Psoas muscle (tissue), 8 donors: Measurements from ENCODE around the gene ACACB. TPM values are rescaled to one million over a fixed set of nuclear protein-coding genes. Genes with fewer than 3 reads are reported as not detected.
A peak's percentile ranks its signal among the peaks of the same experiment; 100 is the strongest.

Source experiments
- ATAC-seq, 4 donors: fragments of 200-7000 bp; cut with Tn5 transposase; one replicate each; pipeline ENCODE4 v1.9.1; 2020; ENCODE audit warnings: moderate library complexity in 3 of 4, mild to moderate bottlenecking in 2 of 4
- DNase-seq, 2 donors: peaks; one replicate each; pipeline ENCODE4 v3.0.0-alpha.2; 2020
- H3K27ac ChIP-seq: fragments of 200-600 bp; one replicate; pipeline ENCODE4 v1.8.0; 2022
- H3K27me3 ChIP-seq, 3 donors: fragments of 200-600 bp in 1 of 3; one replicate each; pipeline versions ENCODE4 v1.6.1 to v1.8.0; 2013 to 2022; ENCODE audit warnings: low read length in 2 of 3, mild to moderate bottlenecking in 2 of 3, moderate library complexity in 1 of 3; ENCODE audit not compliant: insufficient read depth in 3 of 3
- H3K36me3 ChIP-seq, 2 donors: fragments of 200-600 bp in 1 of 2; one replicate each; pipeline versions ENCODE4 v1.6.1 to v1.8.0; 2013 to 2022; ENCODE audit warnings: low read depth in 1 of 2, mild to moderate bottlenecking in 1 of 2, moderate library complexity in 1 of 2; ENCODE audit not compliant: insufficient read depth in 1 of 2
- H3K4me1 ChIP-seq: fragments of 200-600 bp; one replicate; pipeline ENCODE4 v1.8.0; 2022
- H3K4me3 ChIP-seq: fragments of 200-600 bp; one replicate; pipeline ENCODE4 v1.8.0; 2022; ENCODE audit warnings: mild to moderate bottlenecking
- H3K9me3 ChIP-seq: fragments of 200-600 bp; one replicate; pipeline ENCODE4 v1.8.0; 2022
- WGBS, 3 donors: extraction: QIAGEN DNeasy Blood & Tissue Kit; methylation state at CpG; one replicate each; pipeline versions ENCODE4 v1.1.6 to v1.1.7; 2013; 5-methylcytosine and 5-hydroxymethylcytosine counted together
- intact Hi-C, 2 donors: fragments of 100-400 bp; cut with DNase I; formaldehyde crosslinking; loops; one replicate each; pipeline versions ENCODE4 v1.11.0 to v1.14.2; 2022
- polyA plus RNA-seq, 3 donors: library from polyadenylated mRNA; stranded (reverse); fragments of 200-250 nt; gene quantifications; one replicate each; pipeline ENCODE4 v1.2.3, GENCODE V29; 2013
- total RNA-seq, 4 donors: library from RNA; stranded (reverse); fragmentation: NEBNext Ultra II Directional in 2 of 4; extraction: Animal tissue kit (Norgen Biotek cat#: 25700) in 2 of 4; gene quantifications; one replicate each; pipeline versions ENCODE4 v1.2.1 to v1.2.4, GENCODE V29; 2021 to 2023
- TF ChIP-seq, protein P1 (sequence below): fragments of 200-600 bp; IDR thresholded peaks from one replicate; pipeline ENCODE4 v1.8.0; 2022; ENCODE audit warnings: antibody characterized with exemption
- donor health status: healthy with polysubstance abuse.
- donor health status: DM: no; HTN: no; CAD: no; lungs with moderate emphysema.
- donor health status: Bipolar disorder and iron deficiency.
- donor health status: healthy.
- donor health status: DM: yes; HTN: yes; CAD: no.
- donor health status: DM: no; HTN: no; CAD: no.
- donor health status: DM: no; HTN: no; CAD: no.
- donor health status: DM: yes; HTN: yes; CAD: no.

ACACB gene
- total and polyA plus RNA-seq, 7 donors = 27.0 to 503 (median 246) TPM

DNA sequence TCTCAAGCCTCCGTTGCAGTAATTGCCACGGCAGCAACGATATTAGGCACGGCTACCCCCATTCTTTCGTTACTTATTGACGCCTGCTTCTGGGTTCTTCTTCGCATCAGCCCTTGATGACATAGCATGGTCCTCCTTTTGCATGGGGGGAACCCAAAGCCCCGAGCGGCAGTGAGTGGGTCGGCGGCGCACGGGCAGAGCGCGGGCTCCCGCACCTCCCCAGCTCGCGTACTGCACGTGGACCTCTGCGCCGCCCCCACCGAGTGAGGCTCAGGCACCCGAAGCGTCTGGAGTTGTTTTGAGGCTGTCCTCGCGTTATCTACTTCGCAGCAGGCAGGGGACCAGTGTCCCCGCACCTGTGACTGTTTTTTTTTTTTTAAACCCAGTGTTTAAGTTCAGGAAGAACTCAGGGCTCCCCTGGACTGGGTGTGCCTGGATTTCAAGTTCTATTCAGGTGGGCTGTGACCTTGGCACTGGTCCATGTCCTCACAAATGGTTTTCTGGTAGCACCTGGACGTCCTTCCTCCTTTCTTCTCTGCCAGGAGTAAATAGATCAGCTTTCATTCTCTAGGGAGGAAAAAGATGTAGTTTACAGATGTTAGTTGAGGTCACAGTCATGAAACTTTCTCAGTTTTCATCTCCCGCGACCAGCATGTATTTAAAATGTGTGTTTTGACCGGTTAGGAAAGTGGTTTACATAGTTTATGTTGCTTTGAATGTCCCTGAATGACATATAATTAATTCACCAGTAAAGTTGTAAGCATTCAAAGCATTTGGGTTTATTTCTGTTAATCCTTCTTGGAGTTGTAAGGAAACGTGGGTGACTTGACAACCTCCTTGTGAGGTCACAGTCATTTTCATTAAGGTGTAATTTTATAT, 194.1 kb downstream of the ACACB start:
- WGBS, 3 donors = 7 to 11% (median 10%) methylated on average over 33 of the region's 33 CpGs
- Histone ChIP-seq H3K9me3 (no peaks in the 10 kb centered on the region), H3K4me3 (peak overlapping the region; percentile 62), H3K36me3 (no peaks in the 10 kb centered on the region), H3K27me3 (peaks cover 0 to 49% (median 11%) of the 10 kb centered on the region in 3 donors), H3K4me1 (peaks cover 13% of the 10 kb centered on the region), H3K27ac (no peak overlapping the region)
- TF ChIP-seq, protein P1, sequence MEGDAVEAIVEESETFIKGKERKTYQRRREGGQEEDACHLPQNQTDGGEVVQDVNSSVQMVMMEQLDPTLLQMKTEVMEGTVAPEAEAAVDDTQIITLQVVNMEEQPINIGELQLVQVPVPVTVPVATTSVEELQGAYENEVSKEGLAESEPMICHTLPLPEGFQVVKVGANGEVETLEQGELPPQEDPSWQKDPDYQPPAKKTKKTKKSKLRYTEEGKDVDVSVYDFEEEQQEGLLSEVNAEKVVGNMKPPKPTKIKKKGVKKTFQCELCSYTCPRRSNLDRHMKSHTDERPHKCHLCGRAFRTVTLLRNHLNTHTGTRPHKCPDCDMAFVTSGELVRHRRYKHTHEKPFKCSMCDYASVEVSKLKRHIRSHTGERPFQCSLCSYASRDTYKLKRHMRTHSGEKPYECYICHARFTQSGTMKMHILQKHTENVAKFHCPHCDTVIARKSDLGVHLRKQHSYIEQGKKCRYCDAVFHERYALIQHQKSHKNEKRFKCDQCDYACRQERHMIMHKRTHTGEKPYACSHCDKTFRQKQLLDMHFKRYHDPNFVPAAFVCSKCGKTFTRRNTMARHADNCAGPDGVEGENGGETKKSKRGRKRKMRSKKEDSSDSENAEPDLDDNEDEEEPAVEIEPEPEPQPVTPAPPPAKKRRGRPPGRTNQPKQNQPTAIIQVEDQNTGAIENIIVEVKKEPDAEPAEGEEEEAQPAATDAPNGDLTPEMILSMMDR = no peak
- intact Hi-C loops = no loop called here
- DNase-seq (no peak), ATAC-seq (peak in 2 of 4 donors; percentile 44 to 69)

Other genes with a start within 250 kb of the ACACB start
- not detected for gene DAO, start 236.5 kb upstream of the ACACB start, total RNA-seq
- not detected for gene DAO, start 236.5 kb upstream of the ACACB start, polyA plus RNA-seq
- under 1 TPM in 3 of 4 donors, not detected in 1; 0.07 to 0.45 (median 0.12) TPM for gene SVOP, start 95.5 kb upstream of the ACACB start, total RNA-seq
- gene SVOP, start 95.5 kb upstream of the ACACB start, polyA plus RNA-seq = under 1 TPM in 2 of 3 donors, not detected in 1; 0.04 to 0.08 TPM
- gene USP30, start 64.0 kb upstream of the ACACB start, total RNA-seq = 10 to 100 TPM in 3 of 4 donors, 1 to 10 TPM in 1; 9.5 to 14.6 (median 11.5) TPM
- gene USP30, start 64.0 kb upstream of the ACACB start, polyA plus RNA-seq = 10 to 100 TPM in 1 of 3 donors, 1 to 10 TPM in 2; 4.7 to 12.0 (median 6.9) TPM
- gene ALKBH2, start 23.1 kb upstream of the ACACB start, total RNA-seq = 10 to 100 TPM in 3 of 4 donors, 1 to 10 TPM in 1; 7.3 to 25.3 (median 17.7) TPM
- gene ALKBH2, start 23.1 kb upstream of the ACACB start, polyA plus RNA-seq = 10 to 100 TPM; 28.0 to 50.4 (median 28.5) TPM
- 10 to 100 TPM; 40.4 to 68.9 (median 42.1) TPM for gene UNG, start 19.0 kb upstream of the ACACB start, total RNA-seq
- 10 to 100 TPM; 34.3 to 93.1 (median 36.7) TPM for gene UNG, start 19.0 kb upstream of the ACACB start, polyA plus RNA-seq
- not detected for gene FOXN4, start 192.7 kb downstream of the ACACB start, total RNA-seq
- gene FOXN4, start 192.7 kb downstream of the ACACB start, polyA plus RNA-seq = under 1 TPM in 2 of 3 donors, not detected in 1; 0.01 to 0.03 TPM
- under 1 TPM in 1 of 4 donors, not detected in 3; 0.10 TPM for gene MYO1H, start 231.3 kb downstream of the ACACB start, total RNA-seq
- gene MYO1H, start 231.3 kb downstream of the ACACB start, polyA plus RNA-seq = not detected